BJ (cell line): ENCODE measurements around the gene UQCR11. TPM values are rescaled to one million over a fixed set of nuclear protein-coding genes. Genes with fewer than 3 reads are reported as not detected.

ENCODE experiments used
- CTCF ChIA-PET: fragments of 350-600 bp; formaldehyde crosslinking; extraction: SDS; loops from one replicate; lab custom pipeline; 2021; ENCODE audit warnings: antibody characterized with exemption, inconsistent platforms; lab: Yijun Ruan, JAX
- POLR2A ChIA-PET: fragments of 300-600 bp; sonication (Branson Sonifier 250); formaldehyde crosslinking; extraction: SDS; loops from one replicate; lab custom pipeline; 2021; ENCODE audit warnings: antibody characterized with exemption; lab: Charles Lee
- DNase-seq: peaks from one replicate; pipeline ENCODE4 v3.0.0-alpha.2; 2011; ENCODE audit warnings: low read depth
- H3K27me3 ChIP-seq: 2 replicates; pipeline ENCODE4 v1.6.0; 2011; ENCODE audit warnings: low read length; ENCODE audit not compliant: control insufficient read depth, insufficient read depth
- H3K36me3 ChIP-seq: 2 replicates; pipeline ENCODE4 v1.5.1; 2011; ENCODE audit warnings: low read length; ENCODE audit not compliant: control insufficient read depth, insufficient read depth
- H3K4me3 ChIP-seq: 2 replicates; pipeline ENCODE4 v1.5.1; 2011; ENCODE audit warnings: low read depth, mild to moderate bottlenecking, control low read depth, low read length
- CTCF ChIP-seq: IDR thresholded peaks from 2 replicates; pipeline ENCODE4 v1.5.1; 2011; ENCODE audit warnings: low read depth, mild to moderate bottlenecking, control low read depth, inconsistent platforms, low read length, moderate library complexity; ENCODE audit not compliant: insufficient read depth
- polyA plus RNA-seq: library from polyadenylated mRNA; depleted of rRNA; stranded (reverse); fragments of >200 nt; gene quantifications from 2 replicates; pipeline ENCODE4 v1.2.3, GENCODE V29; 2011

Gene UQCR11
- polyA plus RNA-seq, 1 experiment: 213 TPM

GRCh38 chr19:1651568-1652291 is 46.5 kb upstream of the UQCR11 start:
- ChIA-PET POLR2A (no interaction called here), CTCF (interaction anchor here (3.4 to 4.2 kb wide), 2 partner anchors 21 kb away, joined by 12 to 15 read pairs; no protein-coding TSS in a partner anchor)
- DNase-seq: no peak

DNA sequence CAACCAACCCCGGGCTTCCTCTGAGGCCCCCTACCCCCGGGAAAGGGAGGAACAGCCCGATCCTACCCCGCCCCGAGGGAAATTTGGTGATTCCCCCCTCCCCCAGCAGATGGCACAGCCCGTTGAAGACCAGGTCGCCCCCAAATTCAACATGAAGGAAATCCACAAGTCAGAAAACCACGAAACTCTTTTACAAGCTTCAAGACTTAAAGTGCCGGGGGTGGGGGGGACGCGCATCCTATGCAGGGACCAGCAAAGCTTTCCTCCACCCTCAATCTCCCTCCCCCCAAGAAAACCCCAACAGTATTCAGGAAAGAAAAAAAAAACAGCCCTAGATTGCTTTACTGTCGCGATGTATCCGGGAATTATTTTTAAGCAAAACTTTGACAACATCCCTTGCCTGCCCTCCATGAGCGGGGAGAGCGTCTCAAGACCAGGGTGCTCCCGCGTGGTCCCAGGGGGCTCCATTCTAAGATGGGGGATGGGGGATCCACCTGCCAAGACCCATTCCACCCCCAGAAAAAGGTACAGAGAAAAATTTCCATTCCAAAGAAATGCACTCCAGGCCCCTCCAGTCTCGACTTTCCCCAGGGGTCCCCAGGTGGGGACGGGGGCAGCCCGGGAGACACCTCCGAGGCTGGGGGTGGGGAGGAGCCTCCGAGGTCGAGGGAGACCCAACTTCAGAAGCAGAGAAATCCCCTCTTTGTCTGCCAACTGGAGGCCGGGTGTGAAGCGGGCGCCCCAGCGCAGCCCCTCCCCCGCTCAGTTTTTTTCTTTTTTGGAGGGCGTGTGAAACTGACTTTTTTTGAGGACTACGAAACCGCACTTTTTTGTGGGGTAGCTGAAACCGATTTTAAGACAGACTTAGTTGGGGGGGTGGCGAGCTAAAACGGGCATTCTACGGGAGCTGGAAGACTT is 45.6 kb upstream of the UQCR11 start:
- CTCF ChIA-PET: interaction anchor here (3.4 kb wide), 1 partner anchor 22 kb away, joined by 12 read pairs; no protein-coding TSS in a partner anchor
- POLR2A ChIA-PET: no interaction called here
- no peak for TF ChIP-seq CTCF

More at GRCh38 chr19:1651568-1652291, 46.5 kb upstream of the UQCR11 start:
- no peak for TF ChIP-seq CTCF
- Histone ChIP-seq H3K4me3 (peak overlapping the region; percentile 78), H3K27me3 (no peaks in the 10 kb centered on the region), H3K36me3 (peaks cover 13% of the 10 kb centered on the region)

DNA sequence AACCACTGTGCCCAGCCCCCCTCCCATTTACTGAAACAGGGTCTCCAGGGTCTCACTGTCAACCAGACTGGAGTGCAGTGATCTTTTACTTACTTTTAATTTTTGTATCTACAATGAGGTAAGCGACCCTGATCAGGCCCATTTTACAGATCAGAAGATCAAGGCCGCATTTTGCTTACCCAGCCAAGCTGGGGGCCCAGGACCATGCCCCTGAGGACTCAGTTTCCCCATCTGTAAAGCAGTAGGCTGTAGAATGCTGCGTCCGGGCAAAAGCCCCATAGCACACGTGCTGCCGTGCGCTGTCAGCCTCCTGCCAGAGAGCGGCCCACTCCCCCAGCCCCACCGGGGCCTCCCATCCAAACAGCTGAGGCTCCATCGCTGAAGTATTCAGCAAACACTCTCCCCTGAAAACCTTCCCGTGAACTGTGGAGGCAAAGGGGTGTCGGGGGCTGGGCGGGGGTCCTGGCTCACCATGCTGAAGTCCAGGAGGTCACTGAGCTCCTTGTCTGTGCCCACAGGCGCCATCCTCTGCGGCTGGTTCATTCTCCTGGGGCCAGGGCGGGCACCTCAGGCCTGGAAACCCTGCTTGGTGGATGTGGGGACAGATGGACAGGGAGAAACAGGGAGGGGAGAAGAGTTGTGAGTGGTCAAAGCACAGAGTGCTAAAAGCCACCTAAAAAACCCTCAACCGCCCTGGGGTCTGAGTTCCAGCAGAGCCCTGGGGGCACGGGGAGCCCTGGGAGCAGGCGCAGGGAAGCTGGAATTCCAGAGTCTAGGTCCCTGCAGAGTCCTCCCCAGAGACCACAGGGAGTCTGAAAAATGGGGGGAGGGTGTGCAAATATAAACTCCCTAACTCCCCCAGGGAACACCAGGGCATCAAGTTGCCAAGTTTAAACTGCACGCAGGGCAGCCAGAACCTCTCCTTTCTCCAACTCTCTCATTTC is 44.7 kb upstream of the UQCR11 start:
- no peak for DNase-seq
- Histone ChIP-seq H3K27me3 (no peaks in the 10 kb centered on the region), H3K4me3 (peak overlapping the region; percentile 78), H3K36me3 (peaks cover 17% of the 10 kb centered on the region)
- CTCF ChIA-PET: interaction anchor here (3.4 kb wide), 1 partner anchor 23 kb away, joined by 12 read pairs; no protein-coding TSS in a partner anchor
- no peak for TF ChIP-seq CTCF
- POLR2A ChIA-PET: no interaction called here

More for the DNA sequence above, 45.6 kb upstream of the UQCR11 start:
- H3K4me3 ChIP-seq: peak overlapping the region; percentile 78
- no peaks in the 10 kb centered on the region for H3K27me3 ChIP-seq
- peaks cover 17% of the 10 kb centered on the region for H3K36me3 ChIP-seq
- no peak for DNase-seq

DNA sequence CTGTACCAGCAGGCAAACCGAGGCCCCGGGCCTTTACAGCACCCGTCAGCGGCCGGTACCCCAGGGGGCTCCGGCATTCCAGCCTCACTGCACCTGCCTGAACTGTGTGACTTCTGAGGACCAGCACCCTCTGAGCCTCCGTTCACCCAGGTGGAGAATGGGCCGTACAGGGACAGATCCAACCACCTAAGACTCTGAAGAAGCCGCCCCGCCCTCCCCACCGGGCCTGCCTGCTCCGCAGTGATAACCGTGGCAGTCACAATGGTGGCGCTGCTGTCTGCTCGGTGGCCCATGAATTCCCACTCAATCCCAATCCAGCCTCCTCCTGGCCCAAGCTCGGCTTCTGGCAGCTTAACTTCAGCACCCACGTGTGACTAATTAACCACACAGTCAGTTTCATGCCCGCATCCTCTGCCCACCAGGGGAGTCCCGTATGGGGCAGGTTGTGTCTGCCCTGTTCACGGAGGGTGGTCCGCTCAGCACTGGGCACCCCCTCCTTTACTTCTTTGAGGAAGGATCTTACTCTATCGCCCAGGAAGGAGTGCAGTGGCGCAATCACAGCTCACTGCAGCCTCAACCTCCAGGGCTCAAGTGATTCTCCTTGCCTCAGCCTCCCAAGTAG is 43.8 kb upstream of the UQCR11 start:
- peaks cover 19% of the 10 kb centered on the region for H3K36me3 ChIP-seq
- TF ChIP-seq CTCF: no peak
- CTCF ChIA-PET: interaction anchor here (3.4 kb wide), 1 partner anchor 24 kb away, joined by 12 read pairs; no protein-coding TSS in a partner anchor
- POLR2A ChIA-PET: no interaction called here
- H3K4me3 ChIP-seq: no peak overlapping the region
- no peaks in the 10 kb centered on the region for H3K27me3 ChIP-seq
- no peak for DNase-seq
